ENCODE data around the gene AMPH. TPM values are rescaled to one million over a fixed set of nuclear protein-coding genes. Genes with fewer than 3 reads are reported as not detected.
A peak's percentile ranks its signal among the peaks of the same experiment; 100 is the strongest.

Gene AMPH
- polyA plus RNA-seq = under 1 TPM in 2 of 3 donors, not detected in 1; 0.06 to 0.45 TPM

GRCh38 chr7:38630720-38631673, at the start of gene AMPH:
Gene AMPH, minus strand, starts transcription at chr7:38631373. Its CDS starts 22 bp downstream, at chr7:38631351.
- no peaks in the 10 kb centered on the region for H3K36me3 Mint-ChIP-seq
- peak within 1 kb of the TSS; percentile 51 to 77 (median 66) for H3K4me3 Mint-ChIP-seq
- no peak within 1 kb of the TSS for H3K27ac Mint-ChIP-seq
- H3K27me3 Mint-ChIP-seq (ENCODE audit: low read depth in 3 of 3) = peaks cover 8 to 35% (median 10%) of the 10 kb centered on the region in 3 donors
- peaks cover 0 to 2% (median 0%) of the 10 kb centered on the region in 6 donors for H3K9me3 Mint-ChIP-seq
- DNase-seq = no peak
- peaks cover 5 to 11% of the 10 kb centered on the region in 2 donors for H3K4me1 Mint-ChIP-seq

GRCh38 chr7:38679419-38679818, 48.2 kb upstream of the AMPH start:
- H3K4me1 Mint-ChIP-seq = no peaks in the 10 kb centered on the region
- no peak for DNase-seq
- H3K9me3 Mint-ChIP-seq = no peaks in the 10 kb centered on the region
- no peaks in the 10 kb centered on the region for H3K36me3 Mint-ChIP-seq
- no peak overlapping the region for H3K27ac Mint-ChIP-seq
- H3K27me3 Mint-ChIP-seq (ENCODE audit: low read depth in 3 of 3) = peaks cover 2 to 7% (median 6%) of the 10 kb centered on the region in 3 donors
- H3K4me3 Mint-ChIP-seq = no peak overlapping the region

GRCh38 chr7:38678698-38679054, 47.5 kb upstream of the AMPH start:
- Mint-ChIP-seq H3K27me3 (ENCODE audit: low read depth in 3 of 3) (peaks cover 2 to 7% (median 6%) of the 10 kb centered on the region in 3 donors), H3K36me3 (no peaks in the 10 kb centered on the region), H3K27ac (no peak overlapping the region), H3K4me3 (no peak overlapping the region), H3K4me1 (no peaks in the 10 kb centered on the region), H3K9me3 (no peaks in the 10 kb centered on the region)
- no peak for DNase-seq

- no peaks in the 10 kb centered on the region for H3K9me3 Mint-ChIP-seq
Observed at GRCh38 chr7:38677981-38678697, 47.0 kb upstream of the AMPH start.

GRCh38 chr7:38675494-38676106, 44.4 kb upstream of the AMPH start:
- Mint-ChIP-seq H3K27ac (no peak overlapping the region), H3K36me3 (no peaks in the 10 kb centered on the region), H3K4me3 (no peak overlapping the region), H3K9me3 (no peaks in the 10 kb centered on the region), H3K4me1 (no peaks in the 10 kb centered on the region), H3K27me3 (ENCODE audit: low read depth in 3 of 3) (peaks cover 0 to 8% (median 6%) of the 10 kb centered on the region in 3 donors)
- DNase-seq = no peak

More at GRCh38 chr7:38677981-38678697, 47.0 kb upstream of the AMPH start:
- Mint-ChIP-seq H3K27me3 (ENCODE audit: low read depth in 3 of 3) (peaks cover 2 to 6% (median 6%) of the 10 kb centered on the region in 3 donors), H3K27ac (no peak overlapping the region), H3K4me3 (no peak overlapping the region), H3K4me1 (no peaks in the 10 kb centered on the region), H3K36me3 (no peaks in the 10 kb centered on the region)
- DNase-seq = no peak

- Mint-ChIP-seq H3K4me3 (no peak overlapping the region), H3K4me1 (no peaks in the 10 kb centered on the region), H3K9me3 (no peaks in the 10 kb centered on the region), H3K27ac (no peak overlapping the region), H3K27me3 (ENCODE audit: low read depth in 3 of 3) (peaks cover 0 to 5% (median 2%) of the 10 kb centered on the region in 3 donors), H3K36me3 (no peaks in the 10 kb centered on the region)
- DNase-seq = no peak
Observed at GRCh38 chr7:38674513-38674912, 43.3 kb upstream of the AMPH start.

GRCh38 chr7:38673795-38674194, 42.6 kb upstream of the AMPH start:
- no peak overlapping the region for H3K27ac Mint-ChIP-seq
- H3K27me3 Mint-ChIP-seq (ENCODE audit: low read depth in 3 of 3) = peaks cover 0 to 5% (median 0%) of the 10 kb centered on the region in 3 donors
- H3K36me3 Mint-ChIP-seq = no peaks in the 10 kb centered on the region
- no peaks in the 10 kb centered on the region for H3K4me1 Mint-ChIP-seq
- no peak overlapping the region for H3K4me3 Mint-ChIP-seq
- no peaks in the 10 kb centered on the region for H3K9me3 Mint-ChIP-seq
- no peak for DNase-seq

- peaks cover 0 to 7% (median 1%) of the 10 kb centered on the region in 3 donors for H3K27me3 Mint-ChIP-seq (ENCODE audit: low read depth in 3 of 3)
- no peaks in the 10 kb centered on the region for H3K9me3 Mint-ChIP-seq
- no peak overlapping the region for H3K4me3 Mint-ChIP-seq
- no peak for DNase-seq
- H3K4me1 Mint-ChIP-seq = no peaks in the 10 kb centered on the region
- H3K36me3 Mint-ChIP-seq = no peaks in the 10 kb centered on the region
- H3K27ac Mint-ChIP-seq = no peak overlapping the region
Observed at GRCh38 chr7:38671911-38672905, 41.0 kb upstream of the AMPH start.

GRCh38 chr7:38669965-38670520, 38.9 kb upstream of the AMPH start:
- no peak for DNase-seq
- no peaks in the 10 kb centered on the region for H3K4me1 Mint-ChIP-seq
- H3K36me3 Mint-ChIP-seq = no peaks in the 10 kb centered on the region
- H3K4me3 Mint-ChIP-seq = no peak overlapping the region
- H3K27ac Mint-ChIP-seq = no peak overlapping the region
- no peaks in the 10 kb centered on the region for H3K9me3 Mint-ChIP-seq
- H3K27me3 Mint-ChIP-seq (ENCODE audit: low read depth in 3 of 3) = peaks cover 0 to 7% (median 3%) of the 10 kb centered on the region in 3 donors

- peaks cover 0 to 10% (median 6%) of the 10 kb centered on the region in 3 donors for H3K27me3 Mint-ChIP-seq (ENCODE audit: low read depth in 3 of 3)
- no peaks in the 10 kb centered on the region for H3K36me3 Mint-ChIP-seq
- H3K27ac Mint-ChIP-seq = no peak overlapping the region
- H3K4me1 Mint-ChIP-seq = peaks cover 0 to 2% of the 10 kb centered on the region in 2 donors
- H3K9me3 Mint-ChIP-seq = peaks cover 0 to 1% (median 0%) of the 10 kb centered on the region in 6 donors
- H3K4me3 Mint-ChIP-seq = no peak overlapping the region
- no peak for DNase-seq
Observed at GRCh38 chr7:38664972-38665371, 33.8 kb upstream of the AMPH start.

GRCh38 chr7:38660427-38661099, 29.4 kb upstream of the AMPH start:
- Mint-ChIP-seq H3K4me1 (peaks cover 0 to 2% of the 10 kb centered on the region in 2 donors), H3K27ac (no peak overlapping the region), H3K36me3 (no peaks in the 10 kb centered on the region), H3K4me3 (no peak overlapping the region), H3K27me3 (ENCODE audit: low read depth in 3 of 3) (peaks cover 0 to 12% (median 3%) of the 10 kb centered on the region in 3 donors), H3K9me3 (peaks cover 0 to 1% (median 0%) of the 10 kb centered on the region in 6 donors)
- peak; percentile 29 to 45 (median 36) for DNase-seq

GRCh38 chr7:38659931-38660330, 28.8 kb upstream of the AMPH start:
- no peak for DNase-seq
- Mint-ChIP-seq H3K27ac (no peak overlapping the region), H3K36me3 (no peaks in the 10 kb centered on the region), H3K4me3 (no peak overlapping the region), H3K4me1 (peaks cover 0 to 2% of the 10 kb centered on the region in 2 donors), H3K9me3 (peaks cover 0 to 1% (median 0%) of the 10 kb centered on the region in 6 donors), H3K27me3 (ENCODE audit: low read depth in 3 of 3) (peaks cover 0 to 10% (median 5%) of the 10 kb centered on the region in 3 donors)

All from immature natural killer cell (primary cell).